ENCODE results near the gene DCK.
A peak's percentile ranks its signal among the peaks of the same experiment; 100 is the strongest.

Gene DCK

GRCh38 chr4:70984106-70984505 is 9.3 kb upstream of the DCK start:
- Histone ChIP-seq H3K27me3 (ENCODE audit: control insufficient read depth in 3 of 3, insufficient read depth in 3 of 3, low read depth in 1 of 3, low read length in 3 of 3) (no peaks in the 10 kb centered on the region), H3K4ac (ENCODE audit: low read length) (no peak overlapping the region), H3K9ac (ENCODE audit: low read depth, low read length, poor library complexity) (no peak overlapping the region), H2AK5ac (ENCODE audit: low read depth, low read length) (no peak overlapping the region), H3K4me2 (ENCODE audit: insufficient read depth, low read length, poor library complexity, severe bottlenecking) (no peak overlapping the region), H2BK12ac (ENCODE audit: low read length) (no peak overlapping the region), H3K14ac (ENCODE audit: low read length) (no peak overlapping the region), H3K4me1 (ENCODE audit: control insufficient read depth in 2 of 2, insufficient read depth in 1 of 2, low read depth in 1 of 2, low read length in 2 of 2) (no peaks in the 10 kb centered on the region), H3K27ac (replicated peaks; ENCODE audit: low read length) (no peak overlapping the region), H3K18ac (ENCODE audit: low read length) (no peak overlapping the region), H4K91ac (ENCODE audit: low read depth, low read length, poor library complexity) (no peak overlapping the region), H3K23ac (ENCODE audit: low read depth, low read length, poor library complexity) (no peak overlapping the region), H3K4me3 (ENCODE audit: low read length in 2 of 2) (no peak overlapping the region), H3K9me3 (replicated peaks in 1 of 2; ENCODE audit: control insufficient read depth in 2 of 2, insufficient read depth in 1 of 2, low read depth in 1 of 2, low read length in 2 of 2) (no peaks in the 10 kb centered on the region), H2BK5ac (ENCODE audit: low read length) (no peak overlapping the region), H4K8ac (ENCODE audit: low read depth, low read length) (no peak overlapping the region), H2BK120ac (ENCODE audit: low read depth, low read length) (no peak overlapping the region), H3K79me1 (ENCODE audit: low read depth, low read length) (no peaks in the 10 kb centered on the region), H2AFZ (ENCODE audit: low read length) (no peak overlapping the region), H3K36me3 (replicated peaks in 1 of 2; ENCODE audit: control insufficient read depth in 2 of 2, insufficient read depth in 2 of 2, low read length in 2 of 2) (peaks cover 4 to 67% of the 10 kb centered on the region in 2 donors), H2BK15ac (ENCODE audit: low read length) (no peak overlapping the region)
- DNase-seq (ENCODE audit: low spot score) = no peak

GRCh38 chr4:70984589-70984988 is 8.9 kb upstream of the DCK start:
- no peak overlapping the region for H3K4me2 ChIP-seq (ENCODE audit: insufficient read depth, low read length, poor library complexity, severe bottlenecking)
- no peak overlapping the region for H3K4ac ChIP-seq (ENCODE audit: low read length)

DNA sequence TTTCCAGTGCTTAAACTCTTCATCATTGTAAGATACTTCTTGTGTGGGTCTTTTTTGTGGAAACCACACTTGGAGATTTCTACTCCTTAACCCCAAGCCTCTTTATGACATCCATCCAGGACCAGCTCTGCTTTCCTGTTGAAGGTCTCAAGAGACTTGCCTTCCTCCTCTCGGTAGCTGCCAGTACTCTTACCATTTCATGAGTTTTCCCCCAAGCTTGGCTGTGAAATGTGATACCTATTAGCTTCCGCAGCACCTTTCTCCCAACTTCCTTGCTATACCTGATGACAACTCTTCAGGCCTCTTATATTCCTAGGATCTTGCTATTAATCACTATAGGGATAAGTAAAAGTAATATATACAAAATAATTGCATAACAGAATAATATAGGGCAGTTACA is 1.9 kb upstream of the DCK start:
- Histone ChIP-seq H3K36me3 (replicated peaks in 1 of 2; ENCODE audit: control insufficient read depth in 2 of 2, insufficient read depth in 2 of 2, low read length in 2 of 2) (peaks cover 0 to 37% of the 10 kb centered on the region in 2 donors), H2BK5ac (ENCODE audit: low read length) (no peak overlapping the region), H3K79me1 (ENCODE audit: low read depth, low read length) (peaks cover 4% of the 10 kb centered on the region), H3K27me3 (ENCODE audit: control insufficient read depth in 3 of 3, insufficient read depth in 3 of 3, low read depth in 1 of 3, low read length in 3 of 3) (no peaks in the 10 kb centered on the region), H2BK15ac (ENCODE audit: low read length) (no peak overlapping the region), H2AK5ac (ENCODE audit: low read depth, low read length) (no peak overlapping the region), H3K27ac (replicated peaks; ENCODE audit: low read length) (no peak overlapping the region), H2AFZ (ENCODE audit: low read length) (no peak overlapping the region), H3K9ac (ENCODE audit: low read depth, low read length, poor library complexity) (no peak overlapping the region), H3K4me1 (ENCODE audit: control insufficient read depth in 2 of 2, insufficient read depth in 1 of 2, low read depth in 1 of 2, low read length in 2 of 2) (peaks cover 3 to 5% of the 10 kb centered on the region in 2 donors), H4K8ac (ENCODE audit: low read depth, low read length) (no peak overlapping the region), H2BK120ac (ENCODE audit: low read depth, low read length) (no peak overlapping the region), H4K91ac (ENCODE audit: low read depth, low read length, poor library complexity) (no peak overlapping the region), H3K4ac (ENCODE audit: low read length) (no peak overlapping the region), H3K4me3 (ENCODE audit: low read length in 2 of 2) (no peak overlapping the region), H3K4me2 (ENCODE audit: insufficient read depth, low read length, poor library complexity, severe bottlenecking) (no peak overlapping the region), H3K14ac (ENCODE audit: low read length) (no peak overlapping the region), H3K9me3 (replicated peaks in 1 of 2; ENCODE audit: control insufficient read depth in 2 of 2, insufficient read depth in 1 of 2, low read depth in 1 of 2, low read length in 2 of 2) (peaks cover 0 to 24% of the 10 kb centered on the region in 2 donors), H3K18ac (ENCODE audit: low read length) (no peak overlapping the region), H3K23ac (ENCODE audit: low read depth, low read length, poor library complexity) (no peak overlapping the region), H2BK12ac (ENCODE audit: low read length) (no peak overlapping the region)
- DNase-seq (ENCODE audit: low spot score) = no peak
- WGBS, 2 donors (ENCODE audit: extremely low coverage in 2 of 2, insufficient read length in 2 of 2, insufficient replicate concordance in 1 of 2) = no CpG with 5 or more reads among the region's 2 CpGs

More at GRCh38 chr4:70984589-70984988, 8.9 kb upstream of the DCK start:
- Histone ChIP-seq H3K27me3 (ENCODE audit: control insufficient read depth in 3 of 3, insufficient read depth in 3 of 3, low read depth in 1 of 3, low read length in 3 of 3) (no peaks in the 10 kb centered on the region), H3K27ac (replicated peaks; ENCODE audit: low read length) (no peak overlapping the region), H2BK12ac (ENCODE audit: low read length) (no peak overlapping the region), H3K36me3 (replicated peaks in 1 of 2; ENCODE audit: control insufficient read depth in 2 of 2, insufficient read depth in 2 of 2, low read length in 2 of 2) (peaks cover 2 to 62% of the 10 kb centered on the region in 2 donors), H3K79me1 (ENCODE audit: low read depth, low read length) (no peaks in the 10 kb centered on the region), H3K23ac (ENCODE audit: low read depth, low read length, poor library complexity) (no peak overlapping the region), H2BK120ac (ENCODE audit: low read depth, low read length) (no peak overlapping the region), H2BK5ac (ENCODE audit: low read length) (no peak overlapping the region), H3K9me3 (replicated peaks in 1 of 2; ENCODE audit: control insufficient read depth in 2 of 2, insufficient read depth in 1 of 2, low read depth in 1 of 2, low read length in 2 of 2) (no peaks in the 10 kb centered on the region), H2AFZ (ENCODE audit: low read length) (no peak overlapping the region), H2AK5ac (ENCODE audit: low read depth, low read length) (no peak overlapping the region), H3K4me1 (ENCODE audit: control insufficient read depth in 2 of 2, insufficient read depth in 1 of 2, low read depth in 1 of 2, low read length in 2 of 2) (no peaks in the 10 kb centered on the region), H2BK15ac (ENCODE audit: low read length) (no peak overlapping the region), H3K4me3 (ENCODE audit: low read length in 2 of 2) (no peak overlapping the region), H3K18ac (ENCODE audit: low read length) (no peak overlapping the region), H4K8ac (ENCODE audit: low read depth, low read length) (no peak overlapping the region), H4K91ac (ENCODE audit: low read depth, low read length, poor library complexity) (no peak overlapping the region), H3K9ac (ENCODE audit: low read depth, low read length, poor library complexity) (no peak overlapping the region), H3K14ac (ENCODE audit: low read length) (no peak overlapping the region)
- no CpG with 5 or more reads among the region's 1 CpG for WGBS, 2 donors (ENCODE audit: extremely low coverage in 2 of 2, insufficient read length in 2 of 2, insufficient replicate concordance in 1 of 2)
- no peak for DNase-seq (ENCODE audit: low spot score)

GRCh38 chr4:70992391-70992881 is 1.0 kb upstream of the DCK start:
- Histone ChIP-seq H3K4me1 (ENCODE audit: control insufficient read depth in 2 of 2, insufficient read depth in 1 of 2, low read depth in 1 of 2, low read length in 2 of 2) (peaks cover 3 to 5% of the 10 kb centered on the region in 2 donors), H3K4me3 (ENCODE audit: low read length in 2 of 2) (peak overlapping the region in 1 of 2 donors; percentile 100), H3K27ac (replicated peaks; ENCODE audit: low read length) (no peak overlapping the region), H3K79me1 (ENCODE audit: low read depth, low read length) (peaks cover 4% of the 10 kb centered on the region), H3K27me3 (ENCODE audit: control insufficient read depth in 3 of 3, insufficient read depth in 3 of 3, low read depth in 1 of 3, low read length in 3 of 3) (no peaks in the 10 kb centered on the region), H3K9me3 (replicated peaks in 1 of 2; ENCODE audit: control insufficient read depth in 2 of 2, insufficient read depth in 1 of 2, low read depth in 1 of 2, low read length in 2 of 2) (peaks cover 0 to 32% of the 10 kb centered on the region in 2 donors), H3K4me2 (ENCODE audit: insufficient read depth, low read length, poor library complexity, severe bottlenecking) (no peak overlapping the region), H3K4ac (ENCODE audit: low read length) (no peak overlapping the region), H3K23ac (ENCODE audit: low read depth, low read length, poor library complexity) (no peak overlapping the region), H2BK12ac (ENCODE audit: low read length) (no peak overlapping the region), H2BK120ac (ENCODE audit: low read depth, low read length) (no peak overlapping the region), H3K14ac (ENCODE audit: low read length) (no peak overlapping the region), H4K8ac (ENCODE audit: low read depth, low read length) (no peak overlapping the region), H2AK5ac (ENCODE audit: low read depth, low read length) (no peak overlapping the region), H4K91ac (ENCODE audit: low read depth, low read length, poor library complexity) (no peak overlapping the region), H3K36me3 (replicated peaks in 1 of 2; ENCODE audit: control insufficient read depth in 2 of 2, insufficient read depth in 2 of 2, low read length in 2 of 2) (peaks cover 0 to 42% of the 10 kb centered on the region in 2 donors), H3K18ac (ENCODE audit: low read length) (no peak overlapping the region), H2AFZ (ENCODE audit: low read length) (peak overlapping the region; percentile 95), H2BK5ac (ENCODE audit: low read length) (no peak overlapping the region), H2BK15ac (ENCODE audit: low read length) (no peak overlapping the region), H3K9ac (ENCODE audit: low read depth, low read length, poor library complexity) (no peak overlapping the region)
- DNase-seq (ENCODE audit: low spot score) = no peak
- WGBS, 2 donors (ENCODE audit: extremely low coverage in 2 of 2, insufficient read length in 2 of 2, insufficient replicate concordance in 1 of 2) = no CpG with 5 or more reads among the region's 5 CpGs
